ENCODE results near the gene FILIP1. TPM values are rescaled to one million over a fixed set of nuclear protein-coding genes. Genes with fewer than 3 reads are reported as not detected.

Gene FILIP1
- polyA plus RNA-seq, 1 of the 3 experiments (the other 2 are of a cell fraction), result 0.03 TPM

DNA sequence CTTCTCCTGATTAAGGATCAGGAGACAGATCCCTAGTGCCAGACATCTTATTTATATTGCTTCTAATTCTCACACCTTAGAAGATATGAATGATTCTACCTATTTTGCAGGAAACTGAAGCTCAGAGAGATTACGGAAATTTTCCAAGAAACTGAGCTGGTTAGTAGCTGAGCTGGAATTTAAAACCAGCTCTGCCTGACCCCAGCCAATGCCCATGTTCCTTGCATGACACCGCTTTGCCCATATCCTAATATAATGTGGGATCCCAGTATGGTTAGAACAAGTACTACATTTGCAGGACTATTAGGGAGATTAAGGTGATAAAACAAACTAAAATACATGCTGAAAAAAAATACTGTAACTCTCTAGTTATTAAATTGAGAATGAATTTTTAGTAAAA lies 210.9 kb downstream of the FILIP1 start:
- H3K9me2 ChIP-seq, result no peaks in the 10 kb centered on the region
- TF ChIP-seq FOXJ3 (CRISPR knock-in tag; IDR thresholded peaks at IDR 0.05) (no peak), FOXM1 (IDR thresholded peaks at IDR 0.05; ENCODE audit: low read depth) (no peak), FOSL2 (IDR thresholded peaks at IDR 0.05; ENCODE audit: borderline replicate concordance, low read depth) (no peak), RFX5 (IDR thresholded peaks at IDR 0.05; ENCODE audit: low read length) (no peak), TAF1 (IDR thresholded peaks at IDR 0.05; ENCODE audit: borderline replicate concordance, low read depth, low read length) (no peak)
- no peak overlapping the region for H2AFZ ChIP-seq (ENCODE audit: low read depth)
- peaks cover 0 to 8% of the 10 kb centered on the region in 2 experiments for H3K36me3 ChIP-seq (replicated peaks in 1 of 2; ENCODE audit: control insufficient read depth in 1 of 2, insufficient read depth in 2 of 2, low read length in 1 of 2)
- no peak overlapping the region; a peak in 1 of 4 replicates for H3K27ac ChIP-seq (ENCODE audit: low read depth in 2 of 2, low read length in 1 of 2)
- POLR2A ChIA-PET, result no interaction called here
- 43% methylated on average over 2 of the region's 2 CpGs for WGBS (ENCODE audit: low lambda C conversion rate)
- peak overlapping the region; percentile 82 for H3K4me2 ChIP-seq
- CTCF ChIA-PET, result interaction anchor here (0.7 to 5.9 kb wide), 2 partner anchors 15 to 405 kb away, joined by 3 to 51 read pairs; no protein-coding TSS in a partner anchor
- peak overlapping the region; percentile 83 to 88 for H3K4me3 ChIP-seq (ENCODE audit: low read depth in 2 of 2, low read length in 1 of 2)
- H3F3A ChIP-seq (replicated peaks; ENCODE audit: insufficient read depth), result peaks cover 7% of the 10 kb centered on the region
- H3K79me2 ChIP-seq (ENCODE audit: insufficient read depth), result peaks cover 80% of the 10 kb centered on the region
- H3K4me1 ChIP-seq (ENCODE audit: control insufficient read depth in 1 of 2, insufficient read depth in 2 of 2, low read depth in 1 of 2, low read length in 1 of 2), result peaks cover 22 to 23% of the 10 kb centered on the region in 2 experiments
- no peaks in the 10 kb centered on the region for H3K9me3 ChIP-seq
- peak overlapping the region; percentile 88 for H3K9ac ChIP-seq
- no peak for DNase-seq
- H3K27me3 ChIP-seq (ENCODE audit: insufficient read depth), result no peaks in the 10 kb centered on the region
- H4K20me1 ChIP-seq (ENCODE audit: insufficient read depth), result peaks cover 44% of the 10 kb centered on the region

DNA sequence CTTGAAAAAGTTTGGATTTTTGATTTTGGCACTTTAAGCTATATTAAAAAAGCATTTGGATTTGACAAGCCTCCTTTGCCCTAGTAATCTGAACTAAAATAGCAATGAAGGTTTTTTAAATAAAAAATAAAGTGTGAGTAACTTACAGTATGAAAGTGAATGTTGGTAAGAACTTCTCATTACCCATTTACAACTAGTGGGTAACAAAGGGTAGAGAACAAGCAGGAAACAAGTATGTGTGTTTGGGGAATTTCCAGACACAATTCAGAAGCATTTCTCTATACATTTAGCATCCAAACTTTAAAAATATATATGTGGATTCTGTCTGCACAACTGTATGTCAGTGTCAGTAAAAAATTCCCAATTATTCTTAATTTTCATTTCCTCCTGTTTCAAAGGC lies 211.9 kb downstream of the FILIP1 start:
- H3K9ac ChIP-seq, result peak overlapping the region; percentile 88
- H3K27ac ChIP-seq (ENCODE audit: low read depth in 2 of 2, low read length in 1 of 2), result 0 out of 4 replicates have a peak overlapping the region, but pooled peaks of 1 of the 2 experiments have one; percentile 5
- peaks cover 0 to 8% of the 10 kb centered on the region in 2 experiments for H3K36me3 ChIP-seq (replicated peaks in 1 of 2; ENCODE audit: control insufficient read depth in 1 of 2, insufficient read depth in 2 of 2, low read length in 1 of 2)
- peaks cover 22 to 26% of the 10 kb centered on the region in 2 experiments for H3K4me1 ChIP-seq (ENCODE audit: control insufficient read depth in 1 of 2, insufficient read depth in 2 of 2, low read depth in 1 of 2, low read length in 1 of 2)
- peaks cover 9% of the 10 kb centered on the region for H3F3A ChIP-seq (replicated peaks; ENCODE audit: insufficient read depth)
- CTCF ChIA-PET, result interaction anchor here (5.9 kb wide), 1 partner anchor 14 kb away, joined by 51 read pairs; no protein-coding TSS in a partner anchor
- H3K9me2 ChIP-seq, result no peaks in the 10 kb centered on the region
- H3K4me2 ChIP-seq, result peak overlapping the region; percentile 82
- no peak overlapping the region for H2AFZ ChIP-seq (ENCODE audit: low read depth)
- POLR2A ChIA-PET, result no interaction called here
- peaks cover 91% of the 10 kb centered on the region for H3K79me2 ChIP-seq (ENCODE audit: insufficient read depth)
- DNase-seq, result no peak
- peak overlapping the region; percentile 55 to 83; a peak in 2 of 4 replicates for H3K4me3 ChIP-seq (ENCODE audit: low read depth in 2 of 2, low read length in 1 of 2)
- no peak for TF ChIP-seq TEAD4 (IDR thresholded peaks at IDR 0.05; ENCODE audit: borderline replicate concordance, insufficient read depth)
- TF ChIP-seq MEF2A (IDR thresholded peaks at IDR 0.05; ENCODE audit: borderline replicate concordance, low read depth), result no peak
- no peak for TF ChIP-seq EP300 (IDR thresholded peaks at IDR 0.05; ENCODE audit: borderline replicate concordance in 1 of 2, low read depth in 1 of 2, low read length in 1 of 2)
- TF ChIP-seq SMC3 (IDR thresholded peaks at IDR 0.05; ENCODE audit: low read depth, low read length), result no peak
- H3K9me3 ChIP-seq, result no peaks in the 10 kb centered on the region
- no peaks in the 10 kb centered on the region for H3K27me3 ChIP-seq (ENCODE audit: insufficient read depth)
- H4K20me1 ChIP-seq (ENCODE audit: insufficient read depth), result peaks cover 48% of the 10 kb centered on the region

DNA sequence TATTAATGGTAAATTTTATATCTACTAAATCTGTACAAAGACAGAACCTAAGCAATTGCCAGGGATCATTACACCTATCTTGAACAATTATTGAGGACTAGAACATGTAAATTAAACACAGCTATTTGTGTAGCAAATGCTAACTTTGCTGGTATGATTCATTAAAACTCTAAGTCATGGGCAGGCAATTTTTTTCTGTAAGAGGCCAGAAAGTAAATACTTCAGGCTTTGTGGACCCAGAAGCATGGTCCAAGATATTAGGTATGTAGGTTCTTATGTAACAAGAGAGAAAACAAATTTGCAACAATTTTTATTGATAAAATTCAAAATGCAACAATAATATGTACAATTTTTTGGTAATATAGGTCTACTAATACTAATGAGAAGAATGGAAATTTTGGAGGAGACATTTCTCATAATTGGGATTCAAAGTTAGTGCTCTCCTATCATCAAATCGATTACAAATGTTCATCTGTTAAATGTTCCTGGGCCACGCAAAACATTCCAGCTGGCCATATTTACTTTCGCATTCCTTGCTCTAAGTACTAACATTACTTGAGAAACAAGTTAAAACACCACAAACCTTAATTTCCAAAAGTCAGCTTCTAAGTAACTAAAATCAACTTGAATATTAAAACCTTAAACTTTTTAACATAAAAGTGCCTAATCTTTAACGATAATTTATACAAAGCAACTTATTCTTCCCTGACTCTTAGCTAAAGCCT lies 213.3 kb downstream of the FILIP1 start:
- H3K4me2 ChIP-seq, result peak overlapping the region; percentile 82
- H3K9ac ChIP-seq, result peak overlapping the region; percentile 88; the same call in 1 of the 2 replicates
- H2AFZ ChIP-seq (ENCODE audit: low read depth), result no peak overlapping the region
- ChIA-PET POLR2A (no interaction called here), CTCF (interaction anchor here (0.8 to 5.9 kb wide), 3 partner anchors 13 to 71 kb away, joined by 3 to 51 read pairs (median 3); no protein-coding TSS in a partner anchor)
- no peaks in the 10 kb centered on the region for H3K9me2 ChIP-seq
- H3K9me3 ChIP-seq, result no peaks in the 10 kb centered on the region
- TF ChIP-seq EP300 (IDR thresholded peaks at IDR 0.05; ENCODE audit: borderline replicate concordance in 1 of 2, low read depth in 1 of 2, low read length in 1 of 2) (no peak), TEAD4 (IDR thresholded peaks at IDR 0.05; ENCODE audit: borderline replicate concordance, insufficient read depth) (no peak), FOXJ3 (CRISPR knock-in tag; IDR thresholded peaks at IDR 0.05) (no peak), ELF1 (IDR thresholded peaks at IDR 0.05) (no peak), FOSL2 (IDR thresholded peaks at IDR 0.05; ENCODE audit: borderline replicate concordance, low read depth) (no peak), TCF12 (IDR thresholded peaks at IDR 0.05) (no peak), RXRA (IDR thresholded peaks at IDR 0.05; ENCODE audit: borderline replicate concordance, low read depth) (no peak), RCOR1 (IDR thresholded peaks at IDR 0.05; ENCODE audit: low read length) (no peak)
- TF ChIP-seq, protein P1, sequence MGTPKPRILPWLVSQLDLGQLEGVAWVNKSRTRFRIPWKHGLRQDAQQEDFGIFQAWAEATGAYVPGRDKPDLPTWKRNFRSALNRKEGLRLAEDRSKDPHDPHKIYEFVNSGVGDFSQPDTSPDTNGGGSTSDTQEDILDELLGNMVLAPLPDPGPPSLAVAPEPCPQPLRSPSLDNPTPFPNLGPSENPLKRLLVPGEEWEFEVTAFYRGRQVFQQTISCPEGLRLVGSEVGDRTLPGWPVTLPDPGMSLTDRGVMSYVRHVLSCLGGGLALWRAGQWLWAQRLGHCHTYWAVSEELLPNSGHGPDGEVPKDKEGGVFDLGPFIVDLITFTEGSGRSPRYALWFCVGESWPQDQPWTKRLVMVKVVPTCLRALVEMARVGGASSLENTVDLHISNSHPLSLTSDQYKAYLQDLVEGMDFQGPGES (IDR thresholded peaks at IDR 0.05; ENCODE audit: low read depth, low read length), result no peak
- TF ChIP-seq, protein P2, sequence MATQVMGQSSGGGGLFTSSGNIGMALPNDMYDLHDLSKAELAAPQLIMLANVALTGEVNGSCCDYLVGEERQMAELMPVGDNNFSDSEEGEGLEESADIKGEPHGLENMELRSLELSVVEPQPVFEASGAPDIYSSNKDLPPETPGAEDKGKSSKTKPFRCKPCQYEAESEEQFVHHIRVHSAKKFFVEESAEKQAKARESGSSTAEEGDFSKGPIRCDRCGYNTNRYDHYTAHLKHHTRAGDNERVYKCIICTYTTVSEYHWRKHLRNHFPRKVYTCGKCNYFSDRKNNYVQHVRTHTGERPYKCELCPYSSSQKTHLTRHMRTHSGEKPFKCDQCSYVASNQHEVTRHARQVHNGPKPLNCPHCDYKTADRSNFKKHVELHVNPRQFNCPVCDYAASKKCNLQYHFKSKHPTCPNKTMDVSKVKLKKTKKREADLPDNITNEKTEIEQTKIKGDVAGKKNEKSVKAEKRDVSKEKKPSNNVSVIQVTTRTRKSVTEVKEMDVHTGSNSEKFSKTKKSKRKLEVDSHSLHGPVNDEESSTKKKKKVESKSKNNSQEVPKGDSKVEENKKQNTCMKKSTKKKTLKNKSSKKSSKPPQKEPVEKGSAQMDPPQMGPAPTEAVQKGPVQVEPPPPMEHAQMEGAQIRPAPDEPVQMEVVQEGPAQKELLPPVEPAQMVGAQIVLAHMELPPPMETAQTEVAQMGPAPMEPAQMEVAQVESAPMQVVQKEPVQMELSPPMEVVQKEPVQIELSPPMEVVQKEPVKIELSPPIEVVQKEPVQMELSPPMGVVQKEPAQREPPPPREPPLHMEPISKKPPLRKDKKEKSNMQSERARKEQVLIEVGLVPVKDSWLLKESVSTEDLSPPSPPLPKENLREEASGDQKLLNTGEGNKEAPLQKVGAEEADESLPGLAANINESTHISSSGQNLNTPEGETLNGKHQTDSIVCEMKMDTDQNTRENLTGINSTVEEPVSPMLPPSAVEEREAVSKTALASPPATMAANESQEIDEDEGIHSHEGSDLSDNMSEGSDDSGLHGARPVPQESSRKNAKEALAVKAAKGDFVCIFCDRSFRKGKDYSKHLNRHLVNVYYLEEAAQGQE (IDR thresholded peaks at IDR 0.05; ENCODE audit: low read depth, low read length), result no peak
- 60% methylated on average over 4 of the region's 4 CpGs for WGBS (ENCODE audit: low lambda C conversion rate)
- H3K4me3 ChIP-seq (ENCODE audit: low read depth in 2 of 2, low read length in 1 of 2), result peak overlapping the region in 1 of 2 experiments; percentile 14; a peak in 2 of 4 replicates
- DNase-seq, result no peak
- H3K27me3 ChIP-seq (ENCODE audit: insufficient read depth), result no peaks in the 10 kb centered on the region
- peaks cover 21% of the 10 kb centered on the region for H3F3A ChIP-seq (replicated peaks; ENCODE audit: insufficient read depth)
- peak overlapping the region; percentile 7 to 58; a peak in 3 of 4 replicates for H3K27ac ChIP-seq (ENCODE audit: low read depth in 2 of 2, low read length in 1 of 2)
- H3K36me3 ChIP-seq (replicated peaks in 1 of 2; ENCODE audit: control insufficient read depth in 1 of 2, insufficient read depth in 2 of 2, low read length in 1 of 2), result peaks cover 0 to 8% of the 10 kb centered on the region in 2 experiments
- peaks cover 92% of the 10 kb centered on the region for H3K79me2 ChIP-seq (ENCODE audit: insufficient read depth)
- H4K20me1 ChIP-seq (ENCODE audit: insufficient read depth), result peaks cover 53% of the 10 kb centered on the region
- H3K4me1 ChIP-seq (ENCODE audit: control insufficient read depth in 1 of 2, insufficient read depth in 2 of 2, low read depth in 1 of 2, low read length in 1 of 2), result peaks cover 27 to 36% of the 10 kb centered on the region in 2 experiments
